ENCODE results near the gene STAMBPL1.
"Not testable (repeated sequence)": the region's sequence is repeated elsewhere in the genome, so short reads cannot be mapped to it uniquely, and the experiment has no call there.

Gene STAMBPL1

GRCh38 chr10:88926566-88927415 is 46.7 kb downstream of the STAMBPL1 start:
- no peak overlapping the region for H3K4me3 ChIP-seq (ENCODE audit: low read depth, low read length)
- TF ChIP-seq, protein P1, sequence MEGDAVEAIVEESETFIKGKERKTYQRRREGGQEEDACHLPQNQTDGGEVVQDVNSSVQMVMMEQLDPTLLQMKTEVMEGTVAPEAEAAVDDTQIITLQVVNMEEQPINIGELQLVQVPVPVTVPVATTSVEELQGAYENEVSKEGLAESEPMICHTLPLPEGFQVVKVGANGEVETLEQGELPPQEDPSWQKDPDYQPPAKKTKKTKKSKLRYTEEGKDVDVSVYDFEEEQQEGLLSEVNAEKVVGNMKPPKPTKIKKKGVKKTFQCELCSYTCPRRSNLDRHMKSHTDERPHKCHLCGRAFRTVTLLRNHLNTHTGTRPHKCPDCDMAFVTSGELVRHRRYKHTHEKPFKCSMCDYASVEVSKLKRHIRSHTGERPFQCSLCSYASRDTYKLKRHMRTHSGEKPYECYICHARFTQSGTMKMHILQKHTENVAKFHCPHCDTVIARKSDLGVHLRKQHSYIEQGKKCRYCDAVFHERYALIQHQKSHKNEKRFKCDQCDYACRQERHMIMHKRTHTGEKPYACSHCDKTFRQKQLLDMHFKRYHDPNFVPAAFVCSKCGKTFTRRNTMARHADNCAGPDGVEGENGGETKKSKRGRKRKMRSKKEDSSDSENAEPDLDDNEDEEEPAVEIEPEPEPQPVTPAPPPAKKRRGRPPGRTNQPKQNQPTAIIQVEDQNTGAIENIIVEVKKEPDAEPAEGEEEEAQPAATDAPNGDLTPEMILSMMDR (IDR thresholded peaks at IDR 0.05; ENCODE audit: control insufficient read depth, extremely low read depth, insufficient read depth): no peak
- DNase-seq (ENCODE audit: low read depth): no peak

- TF ChIP-seq, protein P1 (IDR thresholded peaks at IDR 0.05; ENCODE audit: control insufficient read depth, extremely low read depth, insufficient read depth): no peak
- H3K4me3 ChIP-seq (ENCODE audit: low read depth, low read length): no peak overlapping the region
These were observed 47.3 kb downstream of the STAMBPL1 start for GRCh38 chr10:88927416-88927690.

DNA sequence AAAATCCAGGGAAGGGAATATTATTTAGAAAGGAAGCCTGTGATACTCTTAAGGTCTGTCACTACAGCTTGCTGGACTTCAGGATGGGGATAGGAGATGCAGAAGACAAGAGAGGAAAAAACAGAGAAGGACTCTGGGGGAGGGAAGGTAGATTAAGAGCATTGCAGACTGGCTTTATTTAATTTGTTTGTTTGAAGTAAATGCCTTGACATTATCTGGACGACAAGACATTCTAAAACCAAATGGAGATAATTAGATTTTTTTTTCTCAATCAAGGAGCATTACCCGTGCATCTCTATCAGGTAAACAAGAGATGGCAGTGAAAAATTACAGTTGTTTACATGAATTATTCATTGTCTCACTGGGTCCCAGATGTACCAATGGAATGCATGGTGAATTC is 48.2 kb downstream of the STAMBPL1 start:
- H3K4me3 ChIP-seq (ENCODE audit: low read depth, low read length): no peak overlapping the region
- TF ChIP-seq, protein P1 (IDR thresholded peaks at IDR 0.05; ENCODE audit: control insufficient read depth, extremely low read depth, insufficient read depth): no peak
- DNase-seq (ENCODE audit: low read depth): no peak

More at GRCh38 chr10:88927416-88927690, 47.3 kb downstream of the STAMBPL1 start:
- DNase-seq (ENCODE audit: low read depth): no peak

DNA sequence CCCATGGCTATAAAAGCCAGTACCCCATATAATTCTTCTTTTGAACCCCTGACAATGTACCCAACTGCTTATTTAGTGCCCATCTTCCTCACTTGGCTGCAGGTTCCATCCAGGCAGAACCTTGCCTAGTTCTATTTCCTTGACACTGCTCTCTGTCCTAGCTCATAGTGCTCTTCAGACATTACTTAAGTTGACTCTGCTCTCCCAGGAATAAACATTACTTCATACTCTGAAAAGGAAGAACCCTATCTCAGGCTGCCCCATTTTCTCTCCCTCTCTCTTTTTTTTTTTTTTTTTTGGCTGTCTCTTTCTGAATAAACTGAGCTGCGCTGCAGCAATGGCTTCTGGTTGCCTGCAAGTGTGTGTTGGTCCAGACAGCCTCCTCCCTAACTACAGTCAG is 51.5 kb downstream of the STAMBPL1 start:
- no peak overlapping the region for H3K4me3 ChIP-seq (ENCODE audit: low read depth, low read length)
- no peak for DNase-seq (ENCODE audit: low read depth)
- TF ChIP-seq, protein P1 (IDR thresholded peaks at IDR 0.05; ENCODE audit: control insufficient read depth, extremely low read depth, insufficient read depth): no peak

DNA sequence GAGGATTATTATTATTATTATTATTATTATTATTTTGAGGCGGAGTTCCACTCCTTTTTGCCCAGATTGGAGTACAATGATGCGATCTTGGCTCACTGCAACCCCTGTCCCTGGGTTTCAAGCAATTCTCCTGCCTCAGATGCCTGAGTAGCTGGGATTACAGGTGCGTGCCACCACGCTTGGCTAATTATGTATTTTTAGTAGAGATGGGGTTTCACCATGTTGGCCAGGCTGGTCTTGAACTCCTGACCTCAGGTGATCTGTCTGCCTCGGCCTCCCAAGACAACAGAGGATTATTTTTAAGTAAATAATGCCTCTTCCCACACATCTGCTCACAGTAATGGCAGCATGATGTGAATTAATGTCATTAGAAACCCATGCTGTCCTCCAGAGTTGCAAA is 52.0 kb downstream of the STAMBPL1 start:
- DNase-seq (ENCODE audit: low read depth); H3K4me3 ChIP-seq (ENCODE audit: low read depth, low read length): not testable (repeated sequence)

- TF ChIP-seq, protein P1 (IDR thresholded peaks at IDR 0.05; ENCODE audit: control insufficient read depth, extremely low read depth, insufficient read depth): peak; percentile 75
- no peak for DNase-seq (ENCODE audit: low read depth)
These were observed 52.7 kb downstream of the STAMBPL1 start for GRCh38 chr10:88932539-88933256.

DNA sequence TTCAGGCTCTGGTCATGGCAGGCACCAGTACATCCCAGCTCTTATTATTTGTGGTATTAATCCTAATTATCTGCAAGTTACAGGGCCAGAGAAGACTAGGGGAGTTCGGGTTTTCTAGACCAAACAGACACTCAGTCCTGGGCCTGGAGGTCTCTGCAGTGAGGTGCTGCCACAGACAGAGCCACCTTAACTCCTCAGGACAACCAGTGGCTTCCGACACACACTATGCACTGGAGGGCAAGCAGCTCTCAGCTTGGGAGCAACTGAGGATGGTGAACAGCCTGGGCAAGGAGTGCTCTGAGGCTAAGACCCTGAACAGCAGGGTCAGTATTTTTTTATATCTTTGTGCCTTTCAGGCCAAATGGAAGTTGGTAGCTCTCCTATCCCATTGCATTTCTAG is 53.5 kb downstream of the STAMBPL1 start:
- H3K4me3 ChIP-seq (ENCODE audit: low read depth, low read length): no peak overlapping the region
- DNase-seq (ENCODE audit: low read depth): no peak
- TF ChIP-seq, protein P1 (IDR thresholded peaks at IDR 0.05; ENCODE audit: control insufficient read depth, extremely low read depth, insufficient read depth): no peak

More at GRCh38 chr10:88932539-88933256, 52.7 kb downstream of the STAMBPL1 start:
- no peak overlapping the region for H3K4me3 ChIP-seq (ENCODE audit: low read depth, low read length)
